ENCODE measurements around the gene TMEM63C.

Gene TMEM63C, protein sequence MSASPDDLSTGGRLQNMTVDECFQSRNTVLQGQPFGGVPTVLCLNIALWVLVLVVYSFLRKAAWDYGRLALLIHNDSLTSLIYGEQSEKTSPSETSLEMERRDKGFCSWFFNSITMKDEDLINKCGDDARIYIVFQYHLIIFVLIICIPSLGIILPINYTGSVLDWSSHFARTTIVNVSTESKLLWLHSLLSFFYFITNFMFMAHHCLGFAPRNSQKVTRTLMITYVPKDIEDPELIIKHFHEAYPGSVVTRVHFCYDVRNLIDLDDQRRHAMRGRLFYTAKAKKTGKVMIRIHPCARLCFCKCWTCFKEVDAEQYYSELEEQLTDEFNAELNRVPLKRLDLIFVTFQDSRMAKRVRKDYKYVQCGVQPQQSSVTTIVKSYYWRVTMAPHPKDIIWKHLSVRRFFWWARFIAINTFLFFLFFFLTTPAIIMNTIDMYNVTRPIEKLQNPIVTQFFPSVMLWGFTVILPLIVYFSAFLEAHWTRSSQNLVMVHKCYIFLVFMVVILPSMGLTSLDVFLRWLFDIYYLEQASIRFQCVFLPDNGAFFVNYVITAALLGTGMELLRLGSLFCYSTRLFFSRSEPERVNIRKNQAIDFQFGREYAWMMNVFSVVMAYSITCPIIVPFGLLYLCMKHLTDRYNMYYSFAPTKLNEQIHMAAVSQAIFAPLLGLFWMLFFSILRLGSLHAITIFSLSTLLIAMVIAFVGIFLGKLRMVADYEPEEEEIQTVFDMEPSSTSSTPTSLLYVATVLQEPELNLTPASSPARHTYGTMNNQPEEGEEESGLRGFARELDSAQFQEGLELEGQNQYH

DNA sequence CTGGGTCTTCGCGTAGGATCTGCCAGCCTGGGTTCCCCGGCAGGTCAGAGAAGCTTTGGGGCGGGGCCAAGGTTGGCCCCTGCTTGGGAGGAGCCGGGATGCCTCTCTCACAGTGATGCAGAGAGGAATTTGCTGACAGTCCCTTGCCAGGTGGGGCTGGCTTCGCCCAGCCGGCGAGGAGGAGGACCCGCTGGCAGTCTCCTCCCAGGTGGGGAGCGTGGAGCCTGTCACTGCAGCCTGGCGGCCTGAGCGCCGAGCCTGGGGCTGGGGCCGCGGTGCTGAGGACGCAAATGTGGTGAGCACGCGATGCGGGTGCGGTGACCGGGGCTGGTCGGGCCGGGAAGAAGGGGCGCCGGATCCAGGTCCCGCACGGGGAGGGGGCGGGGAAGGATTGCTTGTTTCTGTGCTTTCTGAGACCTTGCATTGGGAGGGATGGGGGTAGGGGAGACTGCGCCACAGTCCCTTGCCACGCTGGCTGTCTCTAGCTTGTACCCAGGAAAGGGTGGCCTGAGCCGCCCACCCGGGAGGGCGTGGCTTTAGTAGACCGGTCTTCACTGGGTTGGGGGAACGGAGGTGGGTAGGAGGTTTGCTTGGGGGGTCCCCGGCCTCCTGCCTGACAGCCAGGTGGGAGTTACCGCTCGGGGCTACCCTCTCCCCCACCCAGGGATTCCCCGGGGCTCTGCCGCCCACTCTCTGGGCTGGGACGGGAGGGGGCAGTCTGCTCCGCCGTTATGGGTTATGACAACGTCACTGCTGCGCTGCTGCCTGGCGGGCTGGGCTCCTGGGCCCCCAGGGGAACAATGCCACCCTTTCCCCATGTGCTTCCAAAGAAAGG lies at the start of gene TMEM63C:
Gene TMEM63C (plus strand): TSS at position 196 of the 835 bp plus-strand sequence. CDS start 37,016 bp downstream, outside the sequence.
- no peak for DNase-seq (ENCODE audit: low read depth, low spot score)

DNA sequence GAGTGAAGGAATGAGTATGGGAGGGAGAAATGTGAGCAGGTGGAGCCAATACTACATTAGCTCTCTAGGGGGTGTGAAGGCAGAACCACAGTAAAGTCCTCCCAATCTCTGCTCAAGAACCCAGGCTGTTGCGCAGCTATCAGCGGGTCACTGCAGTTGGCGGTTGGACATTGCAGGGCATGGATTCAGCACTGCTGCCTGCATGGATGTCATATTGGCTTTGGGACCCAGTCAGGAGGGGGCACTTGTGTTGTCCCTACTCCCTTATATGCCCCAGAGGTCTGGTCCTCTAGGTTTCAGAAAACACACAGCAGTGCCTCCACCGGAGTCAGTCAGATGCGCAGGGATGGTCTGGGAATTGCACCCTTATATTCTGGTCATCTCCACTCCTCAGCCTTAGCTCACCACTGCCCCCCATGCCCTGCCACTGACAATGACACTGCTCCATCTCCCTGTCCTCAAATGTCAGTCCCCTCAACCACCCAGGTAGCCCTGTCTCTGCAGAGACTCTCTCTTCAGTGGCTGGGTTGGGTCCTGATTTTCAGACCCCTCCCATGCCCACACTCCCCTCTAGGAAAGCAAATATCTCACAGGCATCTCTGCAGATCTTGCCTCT lies 49.6 kb upstream of the TMEM63C start:
- DNase-seq (ENCODE audit: low read depth, low spot score), result no peak

DNA sequence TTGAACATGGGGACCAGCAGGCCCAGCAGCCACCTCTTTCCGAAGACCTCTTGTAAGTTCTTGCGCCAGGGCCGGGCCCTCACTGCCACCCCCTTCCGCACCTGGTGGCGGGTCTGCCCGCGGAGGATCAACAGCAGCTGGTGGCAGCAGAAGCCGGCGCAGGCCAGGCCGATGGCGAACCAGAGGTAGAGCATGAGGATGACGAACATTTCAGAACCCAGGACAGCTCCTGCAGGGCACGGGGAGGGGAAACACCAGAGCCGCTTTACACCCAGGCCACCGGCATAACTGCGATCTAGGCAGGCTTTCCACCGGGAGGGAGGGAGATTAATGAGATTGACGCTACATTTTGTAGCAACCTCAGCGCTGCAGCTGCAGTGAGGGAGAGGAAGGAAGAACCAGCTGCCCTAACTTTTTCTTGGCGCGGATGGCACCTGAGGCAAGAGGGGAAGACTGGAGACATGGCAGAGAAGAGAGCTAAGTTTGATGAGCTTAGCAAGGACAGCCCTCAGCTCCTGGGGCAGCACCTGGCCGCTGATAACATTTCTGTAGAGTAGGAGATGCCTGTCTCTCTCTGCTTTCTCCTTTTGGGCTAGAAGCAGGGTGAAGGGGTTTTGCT lies 47.8 kb upstream of the TMEM63C start:
- DNase-seq (ENCODE audit: low read depth, low spot score), result peak; percentile 15

DNA sequence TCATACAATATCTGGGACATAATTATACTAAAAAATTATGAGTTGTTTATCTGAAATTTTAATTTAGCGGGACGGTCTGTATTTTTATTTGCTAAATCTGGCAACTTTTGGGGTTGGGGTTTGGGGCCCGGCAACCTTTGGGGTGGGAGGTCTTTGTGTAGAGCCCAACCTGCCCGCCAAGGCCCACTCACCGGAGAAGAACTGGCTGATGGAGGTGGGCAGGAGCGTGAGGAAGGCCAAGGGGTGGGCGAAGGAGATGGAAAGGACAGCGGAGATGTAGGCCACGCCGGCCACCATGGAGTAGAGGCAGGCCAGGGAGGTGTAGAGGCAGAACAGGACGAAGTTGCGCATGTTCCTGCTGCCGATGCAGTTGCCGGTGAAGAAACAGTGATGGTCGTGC lies 42.6 kb upstream of the TMEM63C start:
- DNase-seq (ENCODE audit: low read depth, low spot score), result no peak

DNA sequence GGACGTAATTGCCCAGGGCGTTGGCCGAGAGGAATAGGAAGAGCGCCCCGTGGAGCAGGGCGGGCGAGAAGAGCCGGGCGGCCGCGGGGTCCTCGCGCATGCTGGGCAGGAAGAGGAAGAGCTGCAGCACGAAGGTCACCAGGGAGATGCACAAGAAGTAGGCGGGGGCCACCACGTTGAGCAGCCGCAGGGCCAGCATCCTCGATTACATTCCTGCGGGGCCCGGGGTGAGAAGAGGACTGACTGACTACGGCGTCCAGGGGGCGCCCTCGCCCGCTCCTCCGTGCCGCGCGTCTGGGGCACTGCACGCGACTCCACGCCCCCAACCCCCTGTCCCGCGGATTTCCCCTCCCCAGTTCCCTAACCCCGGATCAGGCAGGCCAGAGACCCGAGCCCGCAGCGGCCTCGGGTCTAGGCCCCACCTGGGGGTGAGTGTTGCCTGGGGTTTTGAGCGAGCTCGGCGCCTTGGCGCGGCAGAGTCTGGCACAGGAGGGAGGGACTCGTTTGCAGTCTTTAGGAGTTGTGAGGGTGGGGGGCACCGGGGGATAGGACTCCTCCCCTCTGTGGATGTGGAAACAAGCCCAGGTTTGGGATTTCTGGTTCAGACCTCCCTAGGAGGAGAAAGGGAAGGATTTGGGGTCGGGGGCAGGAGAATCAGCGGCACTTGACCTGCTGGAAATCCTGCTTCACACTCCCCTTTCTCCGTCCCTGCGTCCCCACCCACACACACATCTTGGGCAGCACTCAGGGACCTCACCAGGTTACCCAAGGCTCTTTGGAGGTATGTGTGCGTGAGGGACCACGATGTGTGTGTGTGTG lies 41.8 kb upstream of the TMEM63C start:
- no peak for DNase-seq (ENCODE audit: low read depth, low spot score)

DNA sequence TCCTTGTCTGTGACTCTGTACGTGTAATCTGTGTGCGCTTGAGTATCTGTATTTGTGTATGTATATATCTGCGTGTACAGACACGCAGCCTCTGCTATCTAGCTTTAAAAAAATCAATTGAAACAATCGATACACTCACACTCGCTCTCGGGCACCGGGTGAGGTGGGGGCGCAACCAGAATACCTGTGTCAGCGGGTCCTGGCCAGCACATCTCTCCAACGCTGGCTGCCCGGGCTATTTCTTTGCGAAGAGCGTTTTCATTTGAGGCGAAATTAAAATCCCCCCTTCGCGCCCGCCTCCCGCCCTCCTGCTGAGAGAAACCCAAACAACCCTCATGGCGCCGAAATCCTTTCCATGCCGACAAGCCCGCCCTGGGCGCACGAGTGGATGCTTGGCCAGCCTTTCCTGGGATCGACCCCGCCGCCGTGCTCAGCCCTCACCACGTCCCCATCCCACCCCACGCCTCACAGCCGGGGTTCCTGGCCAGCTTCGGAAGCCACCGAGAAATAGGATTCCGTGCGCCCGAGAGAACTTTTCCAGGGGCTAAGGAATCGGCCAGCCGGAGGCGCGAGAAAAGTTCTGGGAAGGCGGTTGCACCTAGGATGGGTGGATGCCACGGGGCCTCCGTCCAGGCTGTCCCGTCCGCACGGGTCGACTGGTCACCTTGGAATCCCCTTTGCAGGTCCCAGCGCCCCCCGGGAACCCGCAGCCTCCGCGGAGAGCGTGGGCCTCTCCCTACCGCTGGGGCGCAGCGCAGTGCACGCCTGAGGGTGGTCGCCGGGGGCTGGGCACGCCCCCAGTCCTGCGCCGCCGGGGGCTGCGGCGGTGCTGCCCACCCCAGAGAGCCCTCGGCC lies 41.0 kb upstream of the TMEM63C start:
- no peak for DNase-seq (ENCODE audit: low read depth, low spot score)

DNA sequence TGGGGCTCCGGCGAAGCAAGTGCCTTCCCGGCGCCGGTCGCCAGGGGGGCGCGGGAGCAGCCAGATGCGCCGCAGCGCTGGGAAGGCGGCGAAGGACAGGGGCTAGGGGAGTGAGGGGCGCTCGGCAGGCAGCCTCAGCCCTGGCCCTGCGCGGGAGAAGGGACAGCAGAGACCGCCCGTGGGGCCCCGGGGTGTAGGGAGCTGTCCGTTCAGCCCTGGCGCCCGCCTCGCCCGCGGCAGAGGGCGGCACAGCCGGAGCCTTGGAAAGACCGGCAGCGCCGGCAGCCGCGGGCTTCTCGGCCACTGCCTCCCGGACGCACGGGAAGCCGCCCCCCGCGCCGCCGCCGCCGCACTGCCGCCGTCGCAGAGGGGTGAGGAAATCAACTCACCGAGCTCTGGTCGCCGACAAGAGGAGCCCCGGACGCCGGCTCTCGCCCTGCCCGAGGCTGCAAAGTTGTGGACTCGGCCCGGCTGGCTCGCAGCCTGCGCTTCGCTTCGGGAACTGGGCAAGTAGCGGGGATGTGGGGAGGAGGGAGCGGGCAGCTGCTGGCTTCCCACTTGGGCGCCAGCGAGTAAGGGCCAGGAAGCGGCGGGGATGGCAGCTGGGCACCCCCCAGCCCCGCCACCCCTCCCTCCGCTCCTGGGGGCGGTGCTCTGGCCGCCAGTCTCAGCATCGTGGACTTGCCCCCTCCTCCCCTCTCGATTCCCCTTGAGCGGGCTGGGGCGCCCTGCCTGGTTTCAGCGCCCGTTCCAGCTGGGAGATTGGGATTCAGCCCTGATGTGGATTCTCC lies 40.2 kb upstream of the TMEM63C start, which contains the start of gene ZDHHC22:
Gene ZDHHC22 (minus strand): TSS at position 578 of the 791 bp plus-strand sequence. CDS start 2,053 bp downstream, outside the sequence.
- no peak for DNase-seq (ENCODE audit: low read depth, low spot score)

DNA sequence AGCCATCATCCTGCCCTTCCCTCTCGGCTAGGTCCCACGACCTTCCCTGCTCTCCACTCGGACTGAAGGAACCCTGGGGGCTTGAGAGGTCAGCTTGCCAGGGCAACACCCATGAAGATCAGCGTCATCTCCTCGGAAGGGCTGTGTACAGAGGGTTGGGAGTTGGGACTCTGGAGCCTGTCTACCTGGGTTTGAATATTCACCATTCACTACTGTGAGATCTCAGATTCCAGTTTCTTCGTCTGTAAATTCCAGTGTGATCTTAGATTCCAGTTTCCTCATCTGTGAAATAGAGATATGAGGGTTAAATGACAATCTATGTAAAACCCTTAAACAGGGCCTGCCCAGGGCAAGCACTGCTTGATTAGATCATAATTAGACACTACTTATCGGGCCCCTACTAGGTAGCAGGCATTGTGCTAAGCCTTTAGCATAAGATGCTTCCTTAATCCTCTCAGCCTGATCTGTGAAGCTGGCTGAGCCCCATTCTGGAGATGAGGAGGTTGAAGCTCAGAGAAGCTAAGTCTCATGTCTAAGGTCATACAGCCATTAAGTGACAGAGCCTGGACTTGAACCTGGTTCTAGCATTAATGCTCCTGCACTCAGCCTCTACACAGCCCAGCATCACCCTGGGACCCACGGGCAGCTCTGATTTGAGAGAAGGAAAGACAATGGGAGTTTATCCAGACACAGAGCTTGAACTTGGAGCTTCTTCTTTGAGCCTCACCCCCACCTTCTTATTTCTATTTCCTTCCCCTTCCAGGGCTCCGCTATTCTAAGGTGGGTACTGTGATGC lies 39.4 kb upstream of the TMEM63C start:
- DNase-seq (ENCODE audit: low read depth, low spot score), result no peak

DNA sequence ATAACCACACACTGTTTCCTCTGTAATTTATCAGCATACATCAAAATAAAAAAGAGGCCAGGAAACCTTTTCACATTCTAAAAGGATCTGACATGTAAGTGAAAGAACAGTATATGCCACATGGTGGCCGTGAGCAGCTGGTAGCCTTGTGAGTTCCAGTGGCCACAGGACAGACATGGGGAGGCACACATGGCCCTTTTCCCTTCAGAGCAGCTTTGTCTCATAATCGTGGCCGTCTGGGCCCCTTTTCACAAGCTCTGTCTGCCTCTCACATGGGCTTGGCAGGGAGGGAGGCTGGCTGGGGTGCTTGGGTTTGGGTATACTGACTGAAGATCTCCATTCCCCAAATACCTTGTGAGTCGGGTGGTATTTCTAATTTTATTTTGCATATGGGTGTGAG lies 38.5 kb upstream of the TMEM63C start:
- no peak for DNase-seq (ENCODE audit: low read depth, low spot score)

DNA sequence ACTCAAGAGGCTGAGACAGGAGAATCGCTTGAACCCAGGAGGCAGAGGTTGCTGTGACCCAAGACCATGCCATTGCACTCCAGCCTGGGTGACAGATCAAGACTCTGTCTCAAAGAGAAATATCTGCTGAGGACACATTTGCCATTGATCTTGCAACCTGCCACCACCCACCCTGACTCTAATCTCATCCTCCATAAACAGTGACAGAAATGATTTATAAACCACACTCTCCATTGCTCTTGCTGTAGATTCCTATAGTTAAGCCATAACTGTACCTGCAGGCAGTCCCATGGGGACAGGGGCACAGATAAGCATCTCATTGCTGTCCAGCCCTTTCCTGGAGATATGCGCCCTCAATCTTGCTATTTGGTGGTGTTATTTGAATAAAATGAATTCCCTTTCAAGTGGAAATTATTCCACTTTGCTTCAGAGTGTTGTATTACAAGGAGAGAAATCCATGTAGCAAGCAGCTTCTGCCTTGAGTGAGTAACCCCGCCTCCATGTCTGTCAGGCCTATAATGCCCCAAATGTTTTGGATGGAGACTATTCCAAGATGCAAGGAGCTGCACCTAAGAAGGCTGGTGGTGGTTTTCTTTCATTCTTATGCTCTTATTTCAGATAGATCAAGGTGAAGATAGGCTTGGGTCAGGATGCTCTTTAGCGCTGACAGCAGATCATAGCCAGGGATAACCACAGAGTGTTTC lies 37.0 kb upstream of the TMEM63C start:
- DNase-seq (ENCODE audit: low read depth, low spot score), result no peak

DNA sequence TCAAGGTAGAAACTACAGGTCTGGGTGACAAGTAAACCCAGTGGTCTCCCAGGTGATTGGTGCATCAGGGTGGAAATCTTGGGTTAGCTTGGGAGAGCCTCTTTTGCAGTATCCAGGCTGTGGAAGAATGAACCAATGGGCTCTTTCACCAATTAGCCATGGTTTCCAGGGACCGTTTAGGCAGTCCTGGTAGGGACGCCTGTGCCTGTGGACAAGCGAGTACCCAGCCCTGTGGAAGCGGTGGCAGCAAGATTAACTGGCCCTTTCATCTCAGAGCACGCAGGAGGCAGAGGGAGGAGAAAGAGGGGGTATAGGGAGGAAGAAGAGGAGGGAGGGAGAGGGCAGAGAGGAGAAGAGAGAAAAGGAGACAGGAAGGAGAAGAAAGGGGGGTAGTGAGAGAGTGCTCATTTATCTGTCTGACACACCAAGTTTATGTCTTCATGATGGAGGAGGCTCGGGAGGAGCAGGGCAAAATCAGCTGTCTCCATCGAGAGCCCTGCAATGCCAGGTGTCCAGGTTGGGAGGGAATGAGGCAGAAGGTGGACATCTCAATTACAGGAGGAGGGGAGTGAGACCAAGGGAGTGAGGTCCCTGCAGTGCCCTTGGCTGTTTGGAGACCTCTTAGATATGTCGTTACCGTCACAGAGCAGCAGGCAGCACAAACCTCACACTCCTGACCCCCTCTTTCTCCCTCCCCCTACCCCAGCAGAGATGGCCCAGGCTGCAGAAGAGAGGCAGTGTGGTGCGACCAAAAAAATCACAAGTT lies 35.4 kb upstream of the TMEM63C start:
- no peak for DNase-seq (ENCODE audit: low read depth, low spot score)

DNA sequence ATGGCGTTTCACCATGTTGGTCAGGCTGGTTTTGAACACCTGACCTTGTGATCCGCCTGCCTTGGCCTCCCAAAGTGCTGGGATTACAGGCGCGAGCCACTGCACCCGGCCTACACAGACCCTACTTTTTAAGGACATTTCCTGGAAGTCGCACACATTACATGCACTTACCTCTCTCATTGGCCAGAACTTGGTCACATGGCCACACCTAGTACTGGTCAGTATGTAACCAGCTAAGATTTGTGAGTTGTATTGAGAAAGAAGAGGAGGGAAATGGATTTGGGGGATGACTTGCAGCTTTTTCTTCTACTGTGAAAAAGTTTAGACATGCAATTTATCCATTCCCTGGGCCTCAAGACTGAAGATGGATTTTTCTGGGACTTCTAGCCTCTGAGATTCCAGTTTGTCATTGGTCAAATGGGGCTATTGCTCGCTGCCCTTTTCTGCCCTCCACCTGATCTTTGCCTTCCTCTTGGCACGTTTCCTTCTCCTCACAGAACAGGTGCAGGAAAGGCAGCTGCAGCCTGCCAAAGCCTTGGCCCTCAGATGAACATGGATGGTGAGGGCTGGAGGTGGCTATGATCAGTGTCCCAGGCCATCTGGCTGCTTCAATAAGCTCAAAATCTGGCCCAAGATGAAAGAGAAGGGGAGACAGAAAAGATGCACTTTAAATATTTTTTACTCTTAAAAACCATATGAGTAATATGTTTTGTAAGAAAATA lies 32.9 kb upstream of the TMEM63C start:
- DNase-seq (ENCODE audit: low read depth, low spot score), result no peak

DNA sequence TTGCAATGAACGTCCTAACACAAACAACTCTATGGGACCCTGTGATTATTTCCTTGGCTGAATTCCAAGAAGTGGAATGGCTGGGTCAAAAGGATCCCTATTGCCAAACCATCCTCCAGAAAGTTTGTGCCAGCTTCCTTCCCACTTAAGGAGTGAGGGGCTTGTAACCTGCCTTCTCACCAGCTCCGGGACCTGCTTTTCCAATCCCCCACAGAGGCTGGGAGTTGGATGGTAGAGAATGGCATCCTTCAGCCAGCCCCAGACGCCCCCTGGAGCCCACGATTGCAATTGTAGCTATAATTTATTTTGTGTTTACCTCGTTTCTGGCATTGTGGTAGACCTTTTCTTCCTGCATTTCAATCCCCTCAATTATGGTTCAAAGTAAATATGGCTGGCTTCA lies 30.4 kb upstream of the TMEM63C start:
- DNase-seq (ENCODE audit: low read depth, low spot score), result no peak

DNA sequence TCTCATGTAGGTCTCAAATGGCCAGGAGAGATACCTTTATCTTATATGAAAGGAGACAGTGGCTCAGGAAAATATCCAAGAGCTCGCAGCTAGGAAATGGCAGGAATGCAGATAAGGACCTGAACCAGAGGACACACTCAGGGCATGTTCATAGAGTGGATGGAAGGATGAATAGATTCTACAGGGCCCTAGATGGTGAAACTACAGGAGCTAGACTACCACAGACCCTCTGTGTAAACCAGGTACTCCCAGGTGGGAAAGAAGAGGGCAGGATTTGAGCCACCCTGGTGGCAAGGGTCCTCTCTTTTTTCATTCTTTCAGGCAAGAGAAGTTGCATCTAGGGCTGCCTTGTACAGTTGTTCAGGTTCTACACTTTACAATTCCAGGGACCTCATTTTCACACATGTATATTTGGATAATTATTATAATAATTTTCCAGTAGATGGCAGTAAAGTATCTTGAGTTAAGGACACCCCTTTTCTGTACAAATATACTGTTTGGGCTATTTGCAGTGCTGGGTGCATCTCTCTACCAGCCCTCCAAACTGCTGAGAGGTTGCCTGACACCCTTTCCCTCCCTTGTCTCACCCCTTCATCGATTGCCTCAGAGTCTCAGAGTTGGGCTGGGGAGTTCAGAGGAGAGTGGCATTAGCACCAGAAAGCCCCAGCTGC lies 29.5 kb upstream of the TMEM63C start:
- no peak for DNase-seq (ENCODE audit: low read depth, low spot score)

DNA sequence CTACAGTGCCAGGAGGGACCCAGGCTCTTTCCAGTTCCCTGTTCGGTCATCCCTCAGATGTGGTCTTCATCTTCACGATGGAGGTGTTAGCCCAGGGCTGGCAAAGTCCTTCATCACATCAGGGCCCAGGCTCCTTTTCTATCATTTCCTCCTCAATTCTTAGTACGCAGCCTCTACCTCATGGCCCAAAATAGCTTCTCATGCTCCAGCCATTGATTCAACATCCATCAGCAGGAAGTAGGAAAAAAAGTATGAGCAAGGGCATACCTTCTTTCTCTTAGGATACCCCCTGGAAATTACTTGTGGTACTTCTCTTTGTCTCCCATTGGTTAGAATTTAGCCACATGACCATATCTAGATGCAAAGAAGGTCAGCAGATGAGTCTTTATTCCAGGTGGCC lies 27.8 kb upstream of the TMEM63C start:
- DNase-seq (ENCODE audit: low read depth, low spot score), result no peak
